Retina (tissue), 1 donor: ENCODE data around the gene PSMD14.

Source experiments
- DNase-seq: peaks from one replicate; pipeline ENCODE4 v3.0.0-alpha.2; 2016

PSMD14 gene

GRCh38 chr2:161386228-161386824, 78.1 kb downstream of the PSMD14 start:
- no peak for DNase-seq

GRCh38 chr2:161388146-161388779, 80.0 kb downstream of the PSMD14 start:
- no peak for DNase-seq

- DNase-seq, result no peak
These were observed 83.7 kb downstream of the PSMD14 start for GRCh38 chr2:161391737-161392506.

GRCh38 chr2:161400076-161400475, 91.9 kb downstream of the PSMD14 start:
- DNase-seq, result no peak

DNA sequence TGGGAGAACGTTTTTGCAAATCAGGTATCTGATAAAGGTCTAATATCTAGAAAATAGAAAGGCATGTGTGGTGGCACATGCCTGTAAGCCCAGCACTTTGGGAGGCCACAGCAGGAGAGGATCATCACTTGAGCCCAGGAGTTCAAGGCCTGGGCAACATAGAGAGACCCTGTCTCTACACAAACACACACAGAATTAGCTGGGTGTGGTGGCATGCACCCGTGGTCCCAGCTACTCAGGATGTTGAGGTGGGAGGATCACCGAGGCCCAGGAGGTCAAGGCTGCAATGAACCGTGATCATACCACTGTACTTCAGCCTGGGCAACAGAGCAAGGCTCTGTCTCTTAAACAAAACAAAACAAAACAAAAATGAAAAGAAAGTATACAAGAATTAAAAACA, 94.1 kb downstream of the PSMD14 start:
- DNase-seq, result no peak

DNA sequence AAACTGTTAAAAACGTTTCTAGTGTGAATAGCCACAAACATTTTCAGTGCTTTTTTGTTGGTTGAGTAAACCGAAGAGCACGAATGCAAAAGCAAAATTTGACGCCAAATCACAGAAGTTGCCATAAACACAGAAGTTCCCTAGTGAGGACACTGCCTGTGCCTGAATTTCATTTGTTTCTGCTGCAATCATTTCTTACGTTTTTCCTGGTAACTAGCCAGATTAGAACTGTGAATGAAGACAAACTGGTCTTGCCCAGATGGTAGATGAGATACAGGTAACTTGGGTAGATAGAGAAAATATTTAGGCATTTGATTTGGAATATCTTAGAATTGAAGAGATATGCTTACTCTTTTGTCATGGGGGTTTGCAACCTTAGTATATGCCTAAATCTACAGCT, 98.1 kb downstream of the PSMD14 start:
- no peak for DNase-seq

GRCh38 chr2:161407597-161407996, 99.4 kb downstream of the PSMD14 start:
- DNase-seq, result no peak

DNA sequence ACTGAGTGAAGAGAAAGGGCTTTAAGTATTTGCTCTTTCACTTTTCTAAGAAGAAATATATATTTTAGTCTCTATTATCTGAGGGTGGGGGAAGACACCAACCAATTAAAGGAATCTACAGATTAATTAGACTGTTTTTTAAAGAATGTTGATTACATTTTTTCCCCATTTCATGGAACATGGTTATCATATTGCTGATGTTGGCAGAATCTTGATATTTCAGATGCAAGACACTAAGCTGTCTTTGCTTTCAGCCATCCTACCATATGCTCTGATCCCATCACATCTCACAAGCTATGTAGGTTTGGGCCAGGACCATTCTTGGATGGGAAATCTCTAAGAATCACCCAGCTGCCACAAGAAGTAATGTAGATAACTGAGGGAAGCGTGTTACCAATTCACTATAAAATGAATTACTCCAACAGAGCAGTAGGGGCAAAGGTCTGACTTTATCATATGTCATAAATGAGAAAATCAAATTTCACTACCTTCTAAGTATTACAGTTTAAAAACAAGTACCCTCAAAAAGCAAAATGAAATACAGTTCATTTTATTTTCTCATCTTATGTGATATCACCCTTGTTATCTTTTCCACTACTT, 101.2 kb downstream of the PSMD14 start:
- DNase-seq, result no peak

DNA sequence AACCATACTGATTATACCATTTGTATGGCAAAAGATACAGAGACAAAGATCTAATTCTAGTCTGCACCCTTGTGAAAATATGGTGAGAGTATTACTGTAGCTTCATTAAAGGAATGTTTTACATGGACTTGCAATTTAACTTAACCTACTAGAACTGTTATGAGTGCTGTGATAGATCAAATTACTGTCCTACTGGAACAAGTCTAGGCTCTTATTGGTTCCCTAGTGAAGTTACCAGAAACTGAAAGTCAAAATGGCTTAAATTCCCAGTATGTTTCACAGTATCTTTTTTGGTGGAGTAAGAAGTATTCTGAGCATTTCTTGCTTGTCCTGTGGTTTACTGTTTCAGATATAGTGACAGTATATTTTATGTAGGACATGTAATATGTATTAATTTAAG, 104.1 kb downstream of the PSMD14 start:
- no peak for DNase-seq

- peak; percentile 90 for DNase-seq
These were observed 106.1 kb downstream of the PSMD14 start for GRCh38 chr2:161414042-161415033.

DNA sequence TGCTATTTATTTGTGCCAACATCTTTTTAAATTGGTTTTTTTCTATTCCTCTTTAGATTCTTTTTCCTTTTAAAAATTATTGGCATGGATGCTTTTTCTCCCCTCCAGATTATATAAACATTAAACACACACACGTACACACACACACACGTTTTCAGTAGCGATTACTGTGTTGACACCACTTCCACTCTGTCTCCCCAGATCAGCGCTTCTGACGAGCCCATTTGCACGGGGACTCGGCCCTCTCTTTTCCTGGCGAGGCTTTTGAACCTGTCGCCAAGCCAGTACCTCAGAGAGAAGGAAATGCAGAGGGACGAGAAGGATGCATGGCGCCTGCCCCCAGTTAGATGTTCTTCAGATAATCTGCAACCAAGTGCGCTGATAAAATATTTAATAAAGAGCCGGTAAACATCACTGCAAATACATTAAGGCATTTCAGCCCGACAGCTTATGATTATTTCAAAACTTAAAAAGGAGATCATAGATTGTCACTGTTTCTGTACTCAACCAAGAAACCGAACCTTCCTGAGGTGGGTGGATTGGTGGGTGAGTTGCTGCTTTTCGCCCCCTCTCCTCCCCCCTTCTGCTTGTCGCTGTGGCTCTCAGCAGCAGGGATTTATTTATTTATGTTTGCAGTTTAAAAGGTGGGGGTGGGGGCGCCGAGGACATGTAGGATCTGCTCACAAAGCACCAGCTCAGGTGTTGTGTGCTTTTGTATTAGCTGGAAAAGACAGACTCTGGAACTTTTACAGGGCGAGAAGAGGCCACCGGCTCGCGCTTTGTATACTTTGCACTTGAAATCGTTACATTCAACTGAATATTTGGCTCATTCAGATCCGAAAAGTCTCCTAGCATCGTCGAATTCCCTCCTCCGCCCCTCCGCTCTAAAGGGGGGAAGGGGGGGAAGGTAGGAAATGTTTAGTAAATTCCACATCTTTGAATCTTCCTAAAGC, 107.1 kb downstream of the PSMD14 start:
- DNase-seq, result peak; percentile 66

DNA sequence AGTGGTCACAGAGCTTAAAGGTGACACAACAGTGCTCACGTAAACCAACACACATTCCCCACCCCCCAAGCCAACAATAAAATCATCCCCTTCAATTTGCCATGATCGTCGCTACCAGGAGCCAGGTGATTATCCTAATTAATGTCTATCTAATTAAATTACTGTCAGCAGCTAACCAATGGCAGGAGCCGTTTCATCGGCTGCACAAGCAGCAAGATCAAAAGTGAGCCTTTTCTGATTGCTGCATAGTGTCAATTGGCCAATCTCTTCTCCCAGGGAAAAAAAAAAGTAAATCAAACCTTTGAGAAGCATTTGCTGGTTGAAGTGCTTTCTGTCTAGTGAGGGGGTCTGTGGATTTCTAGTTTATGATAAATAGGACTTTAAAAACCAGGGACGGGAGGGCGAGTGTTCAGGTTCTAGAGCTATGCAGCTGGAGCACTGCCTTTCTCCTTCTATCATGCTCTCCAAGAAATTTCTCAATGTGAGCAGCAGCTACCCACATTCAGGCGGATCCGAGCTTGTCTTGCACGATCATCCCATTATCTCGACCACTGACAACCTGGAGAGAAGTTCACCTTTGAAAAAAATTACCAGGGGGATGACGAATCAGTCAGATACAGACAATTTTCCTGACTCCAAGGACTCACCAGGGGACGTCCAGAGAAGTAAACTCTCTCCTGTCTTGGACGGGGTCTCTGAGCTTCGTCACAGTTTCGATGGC, 107.9 kb downstream of the PSMD14 start, which contains the start of gene TBR1:
TSS of gene TBR1 (plus strand) at position 311 of the 721 bp plus-strand sequence. CDS start at position 425, 114 bp downstream.
- DNase-seq, result peak; percentile 80

DNA sequence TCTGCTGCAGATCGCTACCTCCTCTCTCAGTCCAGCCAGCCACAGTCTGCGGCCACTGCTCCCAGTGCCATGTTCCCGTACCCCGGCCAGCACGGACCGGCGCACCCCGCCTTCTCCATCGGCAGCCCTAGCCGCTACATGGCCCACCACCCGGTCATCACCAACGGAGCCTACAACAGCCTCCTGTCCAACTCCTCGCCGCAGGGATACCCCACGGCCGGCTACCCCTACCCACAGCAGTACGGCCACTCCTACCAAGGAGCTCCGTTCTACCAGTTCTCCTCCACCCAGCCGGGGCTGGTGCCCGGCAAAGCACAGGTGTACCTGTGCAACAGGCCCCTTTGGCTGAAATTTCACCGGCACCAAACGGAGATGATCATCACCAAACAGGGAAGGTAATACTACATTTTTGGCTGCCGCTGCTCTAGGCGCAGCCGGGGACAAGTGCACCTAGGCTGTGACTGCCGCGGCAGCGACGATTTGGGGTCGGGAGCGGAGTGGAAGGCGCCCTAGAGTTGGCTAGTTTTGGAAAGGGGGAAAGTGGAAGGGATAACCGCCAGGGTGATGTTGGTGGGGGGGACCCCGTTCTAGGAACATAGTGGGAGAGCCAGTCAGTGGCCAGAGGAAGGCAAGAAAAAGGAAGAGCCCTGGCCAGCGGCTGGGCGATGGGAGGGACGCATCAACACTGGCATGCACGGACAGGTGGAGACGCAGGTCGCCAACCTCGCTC, 108.6 kb downstream of the PSMD14 start:
- DNase-seq, result no peak

- peak; percentile 66 for DNase-seq
These were observed 109.4 kb downstream of the PSMD14 start for GRCh38 chr2:161417438-161418274.

- DNase-seq, result no peak
These were observed 110.1 kb downstream of the PSMD14 start for GRCh38 chr2:161418275-161418714.

GRCh38 chr2:161418715-161419637, 110.8 kb downstream of the PSMD14 start:
- peak; percentile 88 for DNase-seq

- peak; percentile 9 for DNase-seq
These were observed 111.5 kb downstream of the PSMD14 start for GRCh38 chr2:161419638-161420190.
